A549 (cell line): Measurements from ENCODE around the gene TSC2. TPM values are rescaled to one million over a fixed set of nuclear protein-coding genes. Genes with fewer than 3 reads are reported as not detected.

Source experiments
- ATAC-seq, 2 experiments: fragments of 200-7000 bp in 1 of 2; fragments of >200 bp in 1 of 2; cut with Nextera tagmentation in 1 of 2; cut with Tn5 transposase in 1 of 2; 3 replicates each; pipeline versions ENCODE4 v1.8.0 to v1.9.1; 2018 to 2020; ENCODE audit warnings: mild to moderate bottlenecking in 1 of 2, moderate library complexity in 1 of 2
- CTCF ChIA-PET: fragments of 300-600 bp; sonication (Branson Sonifier 250); formaldehyde crosslinking; extraction: SDS; loops from one replicate; lab custom pipeline; 2021; ENCODE audit warnings: antibody characterized with exemption, inconsistent platforms; lab: Yijun Ruan, JAX
- POLR2A ChIA-PET: fragments of 350-600 bp; formaldehyde crosslinking; extraction: SDS; loops from one replicate; lab custom pipeline; 2021; ENCODE audit warnings: antibody characterized with exemption, inconsistent platforms; lab: Yijun Ruan, JAX
- DNase-seq, 2 experiments: peaks; one replicate each; pipeline versions ENCODE4 v3.0.0 to v3.0.0-alpha.2; 2011 to 2016; ENCODE audit warnings: low read depth in 1 of 2, low spot score in 1 of 2
- FAIRE-seq: peaks from 2 replicates; lab custom pipeline; 2011; peaks lifted over from hg19 to GRCh38; lab: Jason Lieb, UNC
- H3K27ac ChIP-seq, 2 experiments: fragments of >200 bp; sonication (Bioruptor Twin); formaldehyde crosslinking; 3 replicates each; pipeline ENCODE4 v1.5.1; 2016 to 2017
- H3K4me1 ChIP-seq: fragments of >200 bp; sonication (Bioruptor Twin); formaldehyde crosslinking; 3 replicates; pipeline ENCODE4 v1.6.1; 2016
- H3K4me2 ChIP-seq: fragments of >200 bp; sonication (Bioruptor Twin); formaldehyde crosslinking; 3 replicates; pipeline ENCODE4 v1.6.1; 2016
- H3K4me3 ChIP-seq: fragments of >200 bp; sonication (Bioruptor Twin); formaldehyde crosslinking; 3 replicates; pipeline ENCODE4 v1.5.1; 2016
- H3K9me3 ChIP-seq: fragments of >200 bp; sonication (Bioruptor Twin); formaldehyde crosslinking; 3 replicates; pipeline ENCODE4 v1.6.1; 2016
- BCL3 ChIP-seq: fragments of >200 bp; sonication (Bioruptor Twin); formaldehyde crosslinking; IDR thresholded peaks from 3 replicates; pipeline ENCODE4 v1.6.1; 2016
- BHLHE40 ChIP-seq: IDR thresholded peaks from 2 replicates; pipeline ENCODE4 v1.6.1; 2012; ENCODE audit warnings: low read depth, low read length, inconsistent platforms
- CHD2 ChIP-seq: fragments of 150-350 bp; IDR thresholded peaks from 2 replicates; pipeline ENCODE4 v1.6.1; 2014; ENCODE audit warnings: low read length; ENCODE audit not compliant: partially characterized antibody
- CTCF ChIP-seq: fragments of >200 bp; sonication (Bioruptor Twin); formaldehyde crosslinking; IDR thresholded peaks from 3 replicates; pipeline ENCODE4 v1.5.1; 2016
- E2F6 ChIP-seq: IDR thresholded peaks from 2 replicates; pipeline ENCODE4 v1.6.1; 2012; ENCODE audit warnings: low read depth, borderline replicate concordance
- HOXA7 ChIP-seq: fragments of 250-450 bp; sonication (Bioruptor Pico); IDR thresholded peaks from 2 replicates; pipeline ENCODE4 v1.5.0; 2020; ENCODE audit warnings: mild to moderate bottlenecking, moderate library complexity
- JUN ChIP-seq, 2 experiments: fragments of >200 bp; sonication (Bioruptor Twin); formaldehyde crosslinking; IDR thresholded peaks; 2 replicates in 1 of 2; 3 replicates in 1 of 2; pipeline ENCODE4 v1.6.1; 2016 to 2017
- MAFK ChIP-seq: fragments of 450-650 bp; IDR thresholded peaks from 2 replicates; pipeline ENCODE4 v1.6.1; 2014; ENCODE audit not compliant: partially characterized antibody
- MAX ChIP-seq: IDR thresholded peaks from 2 replicates; pipeline ENCODE4 v1.6.1; 2012
- MAZ ChIP-seq: fragments of 150-350 bp; IDR thresholded peaks from 2 replicates; pipeline ENCODE4 v1.6.1; 2014; ENCODE audit warnings: antibody characterized with exemption, low read depth, low read length, borderline replicate concordance
- MYC ChIP-seq: IDR thresholded peaks from 2 replicates; pipeline ENCODE4 v1.6.1; 2012; ENCODE audit warnings: mild to moderate bottlenecking, inconsistent platforms, low read length, improper control_type of control experiment, borderline replicate concordance
- NPAS2 ChIP-seq: fragments of 250-450 bp; sonication (Bioruptor Pico); IDR thresholded peaks from 2 replicates; pipeline ENCODE4 v1.8.0; 2022; ENCODE audit warnings: mild to moderate bottlenecking, moderate library complexity, borderline replicate concordance
- NR3C1 ChIP-seq: fragments of >200 bp; sonication (Bioruptor Twin); formaldehyde crosslinking; IDR thresholded peaks from 3 replicates; pipeline ENCODE4 v1.6.1; 2017
- PBX3 ChIP-seq: IDR thresholded peaks from 2 replicates; pipeline ENCODE4 v1.6.1; 2012
- PHF8 ChIP-seq: fragments of 200-600 bp; sonication (generic); IDR thresholded peaks from 2 replicates; pipeline ENCODE4 v1.6.1; 2016; ENCODE audit warnings: low read depth, mild to moderate bottlenecking, antibody characterized with exemption, moderate library complexity, borderline replicate concordance
- POLR2A ChIP-seq: IDR thresholded peaks from 2 replicates; pipeline ENCODE4 v1.6.1; 2012; ENCODE audit warnings: mild to moderate bottlenecking, low read length
- RAD21 ChIP-seq, 2 experiments: fragments of >200 bp in 1 of 2; sonication (Bioruptor Twin) in 1 of 2; formaldehyde crosslinking in 1 of 2; IDR thresholded peaks in 1 of 2; conservative IDR thresholded peaks in 1 of 2; 2 replicates in 1 of 2; 3 replicates in 1 of 2; pipeline ENCODE4 v1.6.1; 2012 to 2018; ENCODE audit warnings: inconsistent platforms in 1 of 2
- RARB ChIP-seq: fragments of 250-450 bp; sonication (Bioruptor Pico); IDR thresholded peaks from 2 replicates; pipeline ENCODE4 v1.8.0; 2021; ENCODE audit warnings: mild to moderate bottlenecking, moderate library complexity
- REST ChIP-seq: fragments of 200-600 bp; sonication (generic); IDR thresholded peaks from 2 replicates; pipeline ENCODE4 v1.6.1; 2016; ENCODE audit warnings: antibody characterized with exemption, mild to moderate bottlenecking, moderate library complexity
- SMC3 ChIP-seq: fragments of >200 bp; sonication (Bioruptor Twin); formaldehyde crosslinking; IDR thresholded peaks from 3 replicates; pipeline ENCODE4 v1.6.1; 2018; ENCODE audit warnings: inconsistent platforms
- ZSCAN20 ChIP-seq: fragments of 250-450 bp; sonication (Bioruptor Pico); IDR thresholded peaks from 2 replicates; pipeline ENCODE4 v1.8.0; 2022; ENCODE audit warnings: mild to moderate bottlenecking, moderate library complexity
- WGBS: methylation state at CpG from one replicate; pipeline ENCODE4 v1.1.6; 2017; ENCODE audit errors: missing lambda C conversion rate; 5-methylcytosine and 5-hydroxymethylcytosine counted together
- polyA plus RNA-seq, 4 experiments: library from polyadenylated mRNA; depleted of rRNA in 3 of 4; stranded (reverse); fragments of >200 nt; fragmentation: RNase III in 1 of 4; extraction: RNeasy Plus Mini Kit Qiagen cat#74134 plus additional on column Dnase treatment in 1 of 4; gene quantifications; 2 replicates in 3 of 4; 3 replicates in 1 of 4; pipeline ENCODE4 v1.2.3, GENCODE V29; 2011 to 2017

The TSC2 gene
- polyA plus RNA-seq, 2 of the 4 experiments (the other 2 are of a cell fraction): 32.6 to 47.3 TPM

- 3% methylated on average over 10 of the region's 14 CpGs for WGBS
- DNase-seq (peak; percentile 84 to 89), FAIRE-seq (no peak), ATAC-seq (peak; percentile 68 to 84)
- Histone ChIP-seq H3K27ac (peak overlapping the region; percentile 89 to 97), H3K4me2 (peak overlapping the region; percentile 92), H3K9me3 (no peaks in the 10 kb centered on the region), H3K4me1 (peaks cover 31% of the 10 kb centered on the region), H3K4me3 (peak overlapping the region; percentile 34)
- ChIA-PET POLR2A (interaction anchor here (0.7 to 2.7 kb wide), 4 partner anchors 58 to 133 kb away, joined by 3 to 19 read pairs (median 4); partner anchors contain the start of genes RPS2 and TRAF7), CTCF (interaction anchor here (0.5 to 7.8 kb wide), 37 partner anchors 10 to 925 kb away, joined by 3 to 117 read pairs (median 4); partner anchors contain the start of genes ECI1, NTHL1, PKD1 and TRAF7)
- TF ChIP-seq POLR2A (no peak), REST (peak; percentile 70), NR3C1 (no peak), CTCF (no peak), PBX3 (no peak), BHLHE40 (no peak), CHD2 (peak; percentile 75), RARB (CRISPR knock-in tag) (no peak), BCL3 (0 out of 3 replicates have a peak, but pooled peaks have one; percentile 53), NPAS2 (no peak), ZSCAN20 (CRISPR knock-in tag) (no peak)
Observed at GRCh38 chr16:2022723-2023091, 25.1 kb upstream of the TSC2 start.

GRCh38 chr16:2023092-2024031 is 24.4 kb upstream of the TSC2 start:
- FAIRE-seq: peak; percentile 43
- POLR2A ChIA-PET: interaction anchor here (0.9 to 2.7 kb wide), 3 partner anchors 59 to 132 kb away, joined by 4 to 19 read pairs (median 5); partner anchors contain the start of genes RPS2 and TRAF7
- TF ChIP-seq MYC (0 out of 2 replicates have a peak, but pooled peaks have one; percentile 68), MAZ (peak; percentile 65), SMC3 (peak; percentile 94), HOXA7 (CRISPR knock-in tag) (no peak), RAD21 (conservative IDR thresholded peaks at IDR 0.05 in 1 of 2, IDR thresholded peaks at IDR 0.05 in 1 of 2) (peak; percentile 94 to 97), E2F6 (peak; percentile 7; the same call in 1 of the 2 replicates), BCL3 (0 out of 3 replicates have a peak, but pooled peaks have one; percentile 19), MAFK (no peak), MAX (peak; percentile 16; the same call in 1 of the 2 replicates), PHF8 (no peak), JUN (IDR thresholded peaks at IDR 0.05) (peak in 1 of 2 experiments; percentile 47; a peak in 2 of 5 replicates)

More at GRCh38 chr16:2023092-2024031, 24.4 kb upstream of the TSC2 start:
- Histone ChIP-seq H3K27ac (peak overlapping the region; percentile 89 to 97), H3K4me3 (peak overlapping the region; percentile 34), H3K9me3 (no peaks in the 10 kb centered on the region), H3K4me1 (peaks cover 31% of the 10 kb centered on the region), H3K4me2 (peak overlapping the region; percentile 92)
- ATAC-seq (peak; percentile 54 to 80), DNase-seq (peak; percentile 88 to 92)
- 24% methylated on average over 20 of the region's 53 CpGs for WGBS
- CTCF ChIA-PET: interaction anchor here (0.5 to 7.8 kb wide), 43 partner anchors 9 to 924 kb away, joined by 3 to 117 read pairs (median 4); partner anchors contain the start of genes ECI1, NTHL1, PKD1 and TRAF7
